ENCODE measurements around the gene SH3RF3.

- TF ChIP-seq ZNF8 (CRISPR knock-in tag; IDR thresholded peaks at IDR 0.05) (no peak), CREB5 (CRISPR knock-in tag; IDR thresholded peaks at IDR 0.05; ENCODE audit: low read depth) (no peak), PATZ1 (CRISPR knock-in tag; IDR thresholded peaks at IDR 0.05; ENCODE audit: borderline replicate concordance) (no peak), ZNF70 (CRISPR knock-in tag; IDR thresholded peaks at IDR 0.05) (no peak), SNAI2 (CRISPR knock-in tag; IDR thresholded peaks at IDR 0.05) (no peak)
Measured at GRCh38 chr2:109269706-109270504, 140.9 kb downstream of the SH3RF3 start.

Measured in SK-N-SH treated with all-trans-retinoic acid at 6 μM for 48 hours (cell line).